Neuronal stem cell (in vitro differentiated cells): ENCODE measurements around the gene KLRG1.

Experiments used
- DNase-seq: peaks from one replicate; pipeline ENCODE4 v3.0.0-alpha.2; 2013; ENCODE audit warnings: low spot score
- H2AFZ ChIP-seq: one replicate; pipeline ENCODE4 v1.6.1; 2013; ENCODE audit warnings: mild to moderate bottlenecking, low read length, inconsistent platforms
- H2AK5ac ChIP-seq: 2 replicates; pipeline ENCODE4 v1.6.1; 2013; ENCODE audit warnings: low read depth, mild to moderate bottlenecking, inconsistent platforms, low read length, moderate library complexity, mixed read lengths
- H2BK120ac ChIP-seq: 2 replicates; pipeline ENCODE4 v1.6.1; 2013; ENCODE audit warnings: low read depth, mild to moderate bottlenecking, inconsistent platforms, low read length, moderate library complexity, mixed read lengths
- H2BK12ac ChIP-seq: one replicate; pipeline ENCODE4 v1.6.1; 2013; ENCODE audit warnings: low read length, inconsistent platforms
- H2BK15ac ChIP-seq: 2 replicates; pipeline ENCODE4 v1.6.1; 2013; ENCODE audit warnings: mild to moderate bottlenecking, low read length, inconsistent platforms, mixed read lengths
- H2BK5ac ChIP-seq: one replicate; pipeline ENCODE4 v1.6.1; 2013; ENCODE audit warnings: inconsistent platforms, mild to moderate bottlenecking, low read length, moderate library complexity
- H3K14ac ChIP-seq: one replicate; pipeline ENCODE4 v1.6.1; 2013; ENCODE audit warnings: low read length, inconsistent platforms
- H3K18ac ChIP-seq: 2 replicates; pipeline ENCODE4 v1.6.1; 2013; ENCODE audit warnings: low read length, inconsistent platforms
- H3K23ac ChIP-seq: 2 replicates; pipeline ENCODE4 v1.6.1; 2013; ENCODE audit warnings: low read depth, mild to moderate bottlenecking, mixed read lengths, low read length, inconsistent platforms; ENCODE audit not compliant: poor library complexity
- H3K27ac ChIP-seq: replicated peaks from 3 replicates; pipeline ENCODE4 v1.5.1; 2013; ENCODE audit warnings: low read length, inconsistent platforms
- H3K27me3 ChIP-seq, 3 experiments: 2 replicates each; pipeline ENCODE4 v1.6.1; 2013; ENCODE audit warnings: low read length in 3 of 3, mild to moderate bottlenecking in 2 of 3, inconsistent platforms in 1 of 3, low read depth in 1 of 3, mixed read lengths in 1 of 3, moderate library complexity in 1 of 3; ENCODE audit not compliant: control insufficient read depth in 3 of 3, insufficient read depth in 3 of 3
- H3K36me3 ChIP-seq, 2 donors: replicated peaks in 1 of 2; 2 replicates each; pipeline ENCODE4 v1.6.1; 2013; ENCODE audit warnings: low read length in 2 of 2; ENCODE audit not compliant: control insufficient read depth in 2 of 2, insufficient read depth in 2 of 2
- H3K4ac ChIP-seq: 2 replicates; pipeline ENCODE4 v1.6.1; 2013; ENCODE audit warnings: inconsistent platforms, mild to moderate bottlenecking, low read length, moderate library complexity
- H3K4me1 ChIP-seq, 2 donors: 1 replicate in 1 of 2; 2 replicates in 1 of 2; pipeline ENCODE4 v1.6.1; 2013; ENCODE audit warnings: low read length in 2 of 2, low read depth in 1 of 2; ENCODE audit not compliant: control insufficient read depth in 2 of 2, insufficient read depth in 1 of 2
- H3K4me2 ChIP-seq: one replicate; pipeline ENCODE4 v1.6.1; 2013; ENCODE audit warnings: mild to moderate bottlenecking, low read length, inconsistent platforms; ENCODE audit not compliant: insufficient read depth, poor library complexity, severe bottlenecking
- H3K4me3 ChIP-seq, 2 donors: 2 replicates each; pipeline ENCODE4 v1.5.1; 2013; ENCODE audit warnings: low read length in 2 of 2, mild to moderate bottlenecking in 2 of 2, inconsistent platforms in 1 of 2, moderate library complexity in 1 of 2
- H3K79me1 ChIP-seq: one replicate; pipeline ENCODE4 v1.6.1; 2013; ENCODE audit warnings: low read depth, mild to moderate bottlenecking, inconsistent platforms, low read length, moderate library complexity
- H3K9ac ChIP-seq: one replicate; pipeline ENCODE4 v1.6.1; 2013; ENCODE audit warnings: mild to moderate bottlenecking, low read depth, low read length, inconsistent platforms; ENCODE audit not compliant: poor library complexity
- H3K9me3 ChIP-seq, 2 donors: replicated peaks in 1 of 2; 2 replicates each; pipeline versions ENCODE3 to v1.6.1; 2013; ENCODE audit warnings: low read length in 2 of 2, mild to moderate bottlenecking in 2 of 2, inconsistent platforms in 1 of 2, low read depth in 1 of 2, mixed read lengths in 1 of 2, moderate library complexity in 1 of 2; ENCODE audit not compliant: control insufficient read depth in 2 of 2, insufficient read depth in 1 of 2
- H4K8ac ChIP-seq: one replicate; pipeline ENCODE4 v1.6.1; 2013; ENCODE audit warnings: low read depth, mild to moderate bottlenecking, inconsistent platforms, low read length, moderate library complexity
- H4K91ac ChIP-seq: one replicate; pipeline ENCODE4 v1.6.1; 2013; ENCODE audit warnings: low read length, low read depth, mild to moderate bottlenecking, inconsistent platforms; ENCODE audit not compliant: poor library complexity
- WGBS, 2 donors: extraction: QIAGEN DNeasy Blood & Tissue Kit; methylation state at CpG; one replicate each; pipeline ENCODE4 v1.1.7; 2013; ENCODE audit warnings: missing lambda C conversion rate in 2 of 2, mixed read lengths in 1 of 2; ENCODE audit not compliant: insufficient read length in 2 of 2, insufficient replicate concordance in 1 of 2; ENCODE audit errors: extremely low coverage in 2 of 2; 5-methylcytosine and 5-hydroxymethylcytosine counted together

Gene KLRG1

DNA sequence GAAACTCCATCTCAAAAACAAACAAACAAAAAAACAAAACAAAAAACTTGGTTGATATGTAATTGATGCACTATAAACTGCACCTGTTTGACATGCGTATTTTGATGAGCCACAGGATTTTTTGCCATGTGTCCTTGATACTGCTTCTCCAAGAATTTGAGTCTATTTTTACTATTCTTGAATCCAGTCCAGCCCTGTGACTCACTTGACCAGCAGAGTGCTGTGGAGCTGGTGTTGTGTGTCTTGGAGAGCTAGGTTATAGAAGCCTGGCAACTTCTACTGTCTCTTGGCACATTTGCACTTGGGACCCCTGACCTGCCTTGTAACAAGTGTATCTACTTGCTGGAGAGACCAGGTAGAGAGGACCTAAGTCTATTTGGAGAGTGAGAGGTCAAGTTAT lies 52.0 kb downstream of the KLRG1 start:
- H3K4ac ChIP-seq, result no peak overlapping the region
- H4K91ac ChIP-seq, result no peak overlapping the region
- no peaks in the 10 kb centered on the region for H3K27me3 ChIP-seq
- no peak for DNase-seq
- no peak overlapping the region for H3K23ac ChIP-seq
- no peaks in the 10 kb centered on the region for H3K4me1 ChIP-seq
- no peak overlapping the region for H3K14ac ChIP-seq
- no peak overlapping the region for H3K18ac ChIP-seq
- WGBS, 2 donors, result no CpG with 5 or more reads among the region's 1 CpG
- no peak overlapping the region for H2BK15ac ChIP-seq
- no peak overlapping the region for H2BK12ac ChIP-seq
- no peaks in the 10 kb centered on the region for H3K9me3 ChIP-seq
- no peak overlapping the region for H2BK5ac ChIP-seq
- no peaks in the 10 kb centered on the region for H3K79me1 ChIP-seq
- no peak overlapping the region for H3K27ac ChIP-seq
- no peak overlapping the region for H2AFZ ChIP-seq
- no peak overlapping the region for H2AK5ac ChIP-seq
- no peak overlapping the region for H2BK120ac ChIP-seq
- no peak overlapping the region for H4K8ac ChIP-seq
- H3K9ac ChIP-seq, result no peak overlapping the region
- no peak overlapping the region for H3K4me3 ChIP-seq
- H3K36me3 ChIP-seq, result no peaks in the 10 kb centered on the region
- no peak overlapping the region for H3K4me2 ChIP-seq

- H3K4ac ChIP-seq, result no peak overlapping the region
- H2BK120ac ChIP-seq, result no peak overlapping the region
Observed at GRCh38 chr12:9043766-9044165, 54.4 kb downstream of the KLRG1 start.

DNA sequence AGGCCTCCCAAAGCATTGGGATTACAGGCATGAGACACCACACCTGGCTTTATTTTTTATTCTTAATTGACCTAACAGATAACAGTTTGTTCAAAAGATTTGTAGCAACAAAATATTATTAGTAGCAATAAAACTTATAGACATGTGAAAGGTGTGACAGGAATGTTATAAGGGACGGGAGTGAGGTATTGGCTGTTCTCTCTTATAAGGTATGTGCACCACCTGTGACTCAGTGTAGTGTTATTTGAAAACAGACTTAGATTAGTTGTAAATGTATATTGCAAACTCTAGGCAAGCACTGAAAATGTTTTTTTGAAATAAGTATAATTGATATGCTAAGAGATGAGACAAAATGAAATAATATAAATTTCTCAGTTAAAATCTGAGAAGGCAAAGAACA lies 57.8 kb downstream of the KLRG1 start:
- Histone ChIP-seq H2AK5ac (no peak overlapping the region), H3K14ac (no peak overlapping the region), H3K27ac (no peak overlapping the region), H3K23ac (no peak overlapping the region), H2BK120ac (no peak overlapping the region), H3K4me2 (no peak overlapping the region), H2BK5ac (no peak overlapping the region), H3K9ac (no peak overlapping the region), H3K18ac (no peak overlapping the region), H3K27me3 (no peaks in the 10 kb centered on the region), H2AFZ (no peak overlapping the region), H3K4me3 (no peak overlapping the region), H4K91ac (no peak overlapping the region), H3K36me3 (no peaks in the 10 kb centered on the region), H2BK15ac (no peak overlapping the region), H3K4me1 (no peaks in the 10 kb centered on the region), H4K8ac (no peak overlapping the region), H3K79me1 (no peaks in the 10 kb centered on the region), H2BK12ac (no peak overlapping the region), H3K9me3 (no peaks in the 10 kb centered on the region), H3K4ac (no peak overlapping the region)
- DNase-seq, result no peak
- no CpG with 5 or more reads among the region's 1 CpG for WGBS, 2 donors

More at GRCh38 chr12:9043766-9044165, 54.4 kb downstream of the KLRG1 start:
- H3K9me3 ChIP-seq, result no peaks in the 10 kb centered on the region
- H3K4me1 ChIP-seq, result no peaks in the 10 kb centered on the region
- no peak overlapping the region for H2AK5ac ChIP-seq
- no peak overlapping the region for H4K91ac ChIP-seq
- no peak overlapping the region for H3K9ac ChIP-seq
- no peaks in the 10 kb centered on the region for H3K36me3 ChIP-seq
- H2BK5ac ChIP-seq, result no peak overlapping the region
- DNase-seq, result no peak
- H3K27ac ChIP-seq, result no peak overlapping the region
- no peak overlapping the region for H3K14ac ChIP-seq
- H3K79me1 ChIP-seq, result no peaks in the 10 kb centered on the region
- no peak overlapping the region for H2BK15ac ChIP-seq
- no peak overlapping the region for H4K8ac ChIP-seq
- no peak overlapping the region for H3K18ac ChIP-seq
- H3K27me3 ChIP-seq, result no peaks in the 10 kb centered on the region
- H3K23ac ChIP-seq, result no peak overlapping the region
- no peak overlapping the region for H3K4me3 ChIP-seq
- no peak overlapping the region for H3K4me2 ChIP-seq
- no CpG with 5 or more reads among the region's 2 CpGs for WGBS, 2 donors
- H2BK12ac ChIP-seq, result no peak overlapping the region
- no peak overlapping the region for H2AFZ ChIP-seq

DNA sequence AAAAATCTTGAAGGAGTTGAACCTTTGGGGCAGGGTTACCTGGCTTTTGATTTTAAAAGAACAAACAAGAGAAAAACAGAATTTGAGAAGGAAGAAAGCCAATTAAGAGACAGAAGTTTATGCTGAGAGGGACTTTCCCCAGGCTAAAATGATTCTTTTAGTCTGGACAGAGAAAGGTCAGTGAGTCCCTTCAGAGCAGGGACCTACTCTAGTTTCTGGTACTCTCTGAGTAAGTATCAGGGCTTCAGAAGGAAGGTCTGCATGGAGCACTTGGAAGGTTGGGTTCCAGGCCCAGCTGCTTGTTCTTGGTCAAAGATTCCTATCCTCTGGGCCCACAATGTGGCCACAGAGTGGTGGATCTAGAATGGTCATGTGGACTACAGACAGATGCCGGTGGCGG lies 59.6 kb downstream of the KLRG1 start:
- no peak overlapping the region for H3K23ac ChIP-seq
- H3K27ac ChIP-seq, result no peak overlapping the region

More for the DNA sequence above, 59.6 kb downstream of the KLRG1 start:
- H2AFZ ChIP-seq, result no peak overlapping the region
- no peak overlapping the region for H3K9ac ChIP-seq
- H4K8ac ChIP-seq, result no peak overlapping the region
- H3K4me2 ChIP-seq, result no peak overlapping the region
- H3K4me1 ChIP-seq, result no peaks in the 10 kb centered on the region
- no peaks in the 10 kb centered on the region for H3K79me1 ChIP-seq
- H2AK5ac ChIP-seq, result no peak overlapping the region
- H3K18ac ChIP-seq, result no peak overlapping the region
- no peaks in the 10 kb centered on the region for H3K27me3 ChIP-seq
- no peak for DNase-seq
- no peak overlapping the region for H3K4ac ChIP-seq
- no peak overlapping the region for H3K14ac ChIP-seq
- no peaks in the 10 kb centered on the region for H3K9me3 ChIP-seq
- H2BK120ac ChIP-seq, result no peak overlapping the region
- H4K91ac ChIP-seq, result no peak overlapping the region
- H3K36me3 ChIP-seq, result no peaks in the 10 kb centered on the region
- no peak overlapping the region for H2BK12ac ChIP-seq
- H3K4me3 ChIP-seq, result no peak overlapping the region
- no CpG with 5 or more reads among the region's 2 CpGs for WGBS, 2 donors
- H2BK15ac ChIP-seq, result no peak overlapping the region
- no peak overlapping the region for H2BK5ac ChIP-seq
